Stimulated activated CD4-positive, alpha-beta T cell treated with anti-CD3 and anti-CD28 coated beads, TNF-alpha, amount 100 ng/mL, for 24 hours (primary cell): ENCODE data around the gene AFAP1.

Experiments
- DNase-seq, 3 experiments: peaks; one replicate each; pipeline ENCODE4 v3.0.0-alpha.2; 2020; ENCODE audit warnings: low read depth in 3 of 3

Gene AFAP1

DNA sequence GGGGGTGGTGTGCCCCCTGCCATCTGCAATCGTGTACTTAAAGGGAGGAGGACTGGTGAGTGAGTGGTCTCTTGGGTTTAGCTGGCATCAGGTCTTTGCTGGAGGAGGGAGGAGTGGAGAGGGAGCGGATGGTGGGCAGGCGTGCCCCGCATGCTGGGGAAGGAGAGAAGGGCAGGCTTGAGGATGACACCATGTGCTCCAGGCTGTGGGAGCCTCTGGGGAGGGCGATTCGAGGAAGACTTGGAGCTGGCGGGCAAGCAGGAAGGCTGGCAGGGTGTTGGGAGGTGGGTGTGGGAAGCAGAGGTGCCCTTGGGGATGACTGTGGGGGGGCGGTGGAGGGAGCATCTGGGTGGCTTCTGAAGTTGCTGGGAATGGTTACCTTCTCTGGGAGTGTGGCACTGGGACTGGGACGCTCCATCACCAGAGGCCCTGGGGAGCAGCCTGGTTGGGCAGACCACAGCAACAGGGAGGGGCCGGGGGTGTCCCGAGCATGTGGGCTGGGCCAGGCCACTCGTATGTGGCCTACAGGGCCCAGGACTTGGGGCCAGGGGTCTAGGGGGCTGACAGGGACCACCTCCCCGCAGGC is 30.8 kb upstream of the AFAP1 start:
- no peak for DNase-seq

DNA sequence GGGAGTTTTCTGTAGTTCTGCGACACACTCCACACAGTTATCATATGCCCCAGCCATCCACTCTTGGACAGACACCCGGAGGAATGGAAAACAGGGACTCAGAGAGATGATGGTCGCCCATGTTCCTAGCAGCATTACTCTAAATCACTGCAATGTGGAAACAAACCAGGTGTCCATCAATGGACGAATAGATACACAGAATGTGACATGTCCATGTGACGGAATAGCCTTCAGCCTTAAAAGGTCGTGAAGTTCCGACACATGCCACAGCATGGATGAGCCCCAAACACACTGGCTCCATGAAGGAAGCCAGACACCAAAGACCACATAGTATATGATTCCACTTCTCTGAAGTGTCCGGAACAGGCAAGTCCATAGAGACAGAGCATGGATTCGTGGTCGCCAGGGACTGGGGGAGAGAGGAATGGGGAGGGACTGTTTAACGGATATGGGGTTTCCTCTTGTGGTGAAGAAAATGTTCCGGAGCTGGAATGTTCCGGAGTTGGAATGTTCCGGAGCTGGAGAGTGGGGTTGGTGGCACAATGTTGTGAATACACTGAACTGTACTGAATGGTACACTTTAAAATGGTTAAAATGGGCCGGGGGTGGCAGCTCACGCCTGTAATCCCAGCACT is 28.7 kb upstream of the AFAP1 start:
- no peak for DNase-seq

DNA sequence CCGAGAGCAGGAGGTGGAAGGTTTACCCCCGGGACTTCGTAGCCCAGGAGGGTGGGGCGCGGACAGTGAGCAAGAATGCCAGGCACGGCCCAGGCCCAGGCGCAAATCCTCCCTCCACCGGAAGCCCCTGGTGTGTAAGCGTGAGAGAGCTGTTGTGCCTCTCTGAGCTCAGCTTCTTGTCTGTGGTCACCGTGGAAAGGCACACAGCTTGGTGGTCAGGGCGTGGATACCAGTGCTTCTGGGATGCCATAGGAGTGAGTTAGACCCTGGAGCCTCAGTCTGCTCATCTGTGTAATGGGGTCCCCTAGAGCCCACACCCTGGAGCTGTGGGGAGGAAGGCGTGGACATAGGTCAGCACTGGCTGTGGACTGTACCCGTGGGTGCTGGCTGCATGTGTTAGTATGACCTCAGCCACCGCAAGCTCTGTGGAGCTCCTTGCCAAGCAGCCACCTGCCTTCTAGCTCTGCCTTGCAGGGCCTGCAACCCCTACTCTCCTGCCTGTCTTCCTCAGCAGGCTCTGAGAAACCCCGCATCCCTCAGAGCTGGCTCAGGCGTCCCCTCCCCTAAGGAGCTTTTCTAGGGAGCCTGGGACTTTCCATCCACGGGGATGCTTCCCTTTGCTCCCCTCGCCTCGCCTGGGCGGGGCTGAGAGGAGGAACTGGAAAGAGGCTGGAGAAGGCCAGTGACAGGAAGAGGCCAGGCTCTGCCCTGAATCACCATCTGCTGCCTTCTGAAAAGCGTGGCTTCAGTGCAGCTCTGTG is 28.0 kb upstream of the AFAP1 start:
- no peak for DNase-seq

DNA sequence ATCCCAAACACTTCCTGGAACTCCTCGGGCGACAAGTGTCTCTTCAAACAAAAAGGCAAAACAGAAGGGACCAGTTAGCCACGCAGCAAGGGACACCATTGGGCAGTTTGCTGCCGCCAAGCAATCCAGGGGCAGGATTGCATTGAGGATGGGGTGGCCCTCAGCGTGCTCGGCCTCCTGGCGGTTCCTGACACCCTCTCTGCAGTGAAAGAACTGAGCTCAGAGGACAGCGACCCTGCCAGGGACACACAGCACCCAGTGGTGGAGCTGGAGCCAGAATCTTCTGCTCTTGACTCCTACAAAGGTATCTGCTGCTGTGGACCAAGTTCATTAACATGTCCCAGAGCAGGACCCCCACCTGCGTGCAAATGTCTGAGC is 27.4 kb upstream of the AFAP1 start:
- DNase-seq = no peak

DNA sequence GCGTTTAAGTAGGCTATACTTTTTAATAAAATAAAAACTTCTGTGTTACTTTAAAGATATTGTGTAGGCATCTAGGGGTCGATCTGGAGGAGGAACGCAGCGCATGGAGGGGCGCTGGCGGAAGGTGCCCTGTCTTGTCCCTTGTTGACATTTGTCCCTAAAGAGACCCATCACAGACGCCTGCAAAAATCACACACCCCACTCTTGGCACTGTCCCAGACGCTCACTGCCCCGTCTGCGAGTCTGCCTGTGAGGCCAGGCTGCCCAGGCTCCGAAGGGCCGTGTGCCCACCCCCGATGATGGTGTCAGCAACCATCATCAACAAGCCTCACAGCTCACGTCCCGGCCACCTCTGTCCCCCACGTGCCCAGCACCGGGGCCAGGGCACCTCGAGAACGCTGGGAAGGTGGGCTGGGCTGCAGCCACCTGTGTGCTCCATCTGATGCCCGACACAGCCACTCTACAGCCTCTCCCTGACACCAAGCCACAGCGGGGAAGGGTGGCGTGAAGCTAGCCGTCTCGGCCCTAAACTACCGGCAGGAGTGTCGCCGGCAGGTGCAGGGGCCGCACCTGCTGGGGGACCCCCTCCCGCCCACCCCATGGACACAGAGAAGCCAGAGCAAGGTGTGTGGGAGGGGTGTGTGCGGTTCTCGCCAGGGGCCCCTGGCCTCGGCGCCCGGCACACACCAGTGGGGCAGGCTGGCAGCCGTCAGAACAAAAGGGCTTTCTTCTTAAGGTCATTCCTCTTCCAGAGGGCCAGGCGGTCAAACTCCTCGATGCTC is 26.8 kb upstream of the AFAP1 start:
- no peak for DNase-seq

DNA sequence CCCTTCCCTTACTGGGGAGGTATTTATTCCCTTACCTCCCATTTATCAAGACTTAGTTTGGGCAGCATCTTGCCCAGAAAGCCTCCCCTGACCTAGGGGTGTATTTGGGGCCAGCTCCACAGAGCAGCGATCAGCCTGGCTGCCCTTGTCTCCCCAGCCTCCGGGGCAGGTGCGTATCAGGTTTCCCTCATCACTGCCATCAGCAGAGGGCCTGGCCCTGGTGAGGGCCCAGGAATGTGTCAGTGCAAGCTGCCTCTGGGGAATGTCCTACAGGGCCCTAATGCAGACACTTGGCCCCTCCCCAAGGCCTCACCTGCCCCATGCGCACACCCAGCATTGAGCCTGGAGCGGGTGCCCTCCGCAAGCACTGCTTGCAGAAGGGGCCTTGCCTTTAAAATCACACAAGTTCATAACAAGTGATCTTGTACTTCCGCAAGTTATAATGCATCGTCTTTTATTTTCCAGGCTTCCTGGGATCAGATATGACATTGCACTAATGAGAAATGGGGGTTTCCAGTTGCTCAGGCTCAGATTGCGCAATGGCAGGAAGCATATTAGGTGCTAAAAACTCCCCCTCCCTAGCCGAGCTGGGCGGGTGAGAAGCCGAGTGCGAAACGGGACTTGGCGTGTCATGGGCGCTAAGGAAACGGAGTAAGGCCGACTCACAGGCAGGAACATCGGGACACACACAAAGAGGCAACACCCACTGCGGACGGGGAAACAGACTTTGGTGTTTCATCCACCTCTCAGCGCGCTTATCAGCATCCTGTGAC is 25.4 kb upstream of the AFAP1 start:
- DNase-seq = peak in 1 of 3 experiments; percentile 39

DNA sequence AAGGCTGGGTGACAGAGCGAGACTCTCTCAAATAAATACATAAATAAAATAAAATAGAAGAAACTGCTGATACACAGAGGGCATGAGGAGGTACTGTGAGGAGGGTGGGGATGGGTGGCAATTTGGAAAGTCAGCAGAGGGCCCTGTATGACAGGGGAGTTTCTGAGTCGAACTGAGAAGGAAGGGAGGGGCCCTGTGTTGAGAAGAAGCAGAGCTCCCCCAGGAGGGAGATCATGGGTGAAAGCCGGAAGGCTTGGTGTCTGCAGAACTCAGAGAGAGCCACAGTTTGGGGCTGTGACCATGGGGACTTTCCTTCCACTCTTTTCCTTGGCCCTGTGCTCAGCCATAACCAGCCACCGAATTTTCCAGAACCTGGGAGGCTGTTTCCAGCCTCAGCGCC is 24.8 kb upstream of the AFAP1 start:
- DNase-seq = peak in 1 of 3 experiments; percentile 40

DNA sequence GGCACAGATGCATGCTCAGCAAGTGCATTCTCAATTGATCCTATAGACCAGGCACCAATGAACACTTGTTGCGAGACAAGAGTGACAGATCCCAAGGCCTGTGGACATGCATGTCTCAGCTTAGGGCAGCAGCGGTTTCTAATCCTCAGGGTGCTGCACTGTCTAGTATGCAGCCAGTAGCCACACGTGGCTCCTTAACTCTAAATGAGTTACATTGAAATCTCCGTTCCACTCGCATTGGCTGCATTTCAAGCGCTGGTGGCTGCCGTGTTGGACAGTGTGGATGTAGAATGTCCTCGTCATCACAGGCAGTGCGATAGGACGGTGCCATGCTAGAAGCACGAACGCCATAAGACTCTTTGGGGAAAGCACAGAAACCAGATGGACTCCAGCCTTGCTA is 24.0 kb upstream of the AFAP1 start:
- no peak for DNase-seq

DNA sequence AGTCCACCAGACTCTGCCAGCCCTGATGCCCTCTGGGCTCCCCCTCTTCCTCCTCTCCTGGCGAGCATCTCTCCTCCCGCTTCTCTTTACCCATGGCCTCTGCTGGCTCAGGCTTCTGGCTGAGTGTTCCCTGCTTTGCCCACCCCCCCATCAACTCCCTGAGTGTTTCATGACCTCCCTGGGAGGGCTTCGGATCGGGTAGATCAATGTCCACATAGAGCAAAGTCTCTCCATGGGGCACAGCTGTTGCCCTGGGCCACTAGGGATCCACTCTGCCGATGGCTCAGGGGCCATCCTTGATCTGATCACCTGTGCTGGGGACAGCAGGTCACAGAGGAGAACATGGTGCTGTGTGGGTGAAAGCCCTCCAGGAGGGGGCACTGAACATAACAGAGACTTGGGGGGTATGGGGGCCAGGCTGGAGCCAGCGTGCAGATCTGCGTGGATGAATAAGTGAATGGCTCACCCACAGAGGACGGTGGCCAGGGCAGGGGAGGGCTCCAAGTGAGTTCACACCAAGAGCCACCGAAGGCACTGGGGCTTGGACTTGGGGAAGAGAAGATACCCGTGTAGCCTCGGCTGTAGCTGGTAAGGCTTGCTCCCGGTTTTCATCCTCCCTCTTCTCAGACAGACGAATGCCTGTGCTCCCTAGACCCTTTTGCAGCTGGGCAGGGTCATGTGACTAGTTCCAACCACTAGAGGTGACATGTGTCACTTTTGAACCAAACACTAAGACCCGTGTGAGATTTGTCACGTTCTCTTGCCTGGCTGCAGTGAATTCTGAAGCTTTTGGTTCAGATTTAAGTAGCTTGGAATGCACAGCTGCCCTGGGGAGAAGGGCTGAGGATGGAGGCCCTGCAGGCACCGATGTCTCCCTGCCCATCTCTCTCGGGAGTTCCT is 23.2 kb upstream of the AFAP1 start:
- no peak for DNase-seq

DNA sequence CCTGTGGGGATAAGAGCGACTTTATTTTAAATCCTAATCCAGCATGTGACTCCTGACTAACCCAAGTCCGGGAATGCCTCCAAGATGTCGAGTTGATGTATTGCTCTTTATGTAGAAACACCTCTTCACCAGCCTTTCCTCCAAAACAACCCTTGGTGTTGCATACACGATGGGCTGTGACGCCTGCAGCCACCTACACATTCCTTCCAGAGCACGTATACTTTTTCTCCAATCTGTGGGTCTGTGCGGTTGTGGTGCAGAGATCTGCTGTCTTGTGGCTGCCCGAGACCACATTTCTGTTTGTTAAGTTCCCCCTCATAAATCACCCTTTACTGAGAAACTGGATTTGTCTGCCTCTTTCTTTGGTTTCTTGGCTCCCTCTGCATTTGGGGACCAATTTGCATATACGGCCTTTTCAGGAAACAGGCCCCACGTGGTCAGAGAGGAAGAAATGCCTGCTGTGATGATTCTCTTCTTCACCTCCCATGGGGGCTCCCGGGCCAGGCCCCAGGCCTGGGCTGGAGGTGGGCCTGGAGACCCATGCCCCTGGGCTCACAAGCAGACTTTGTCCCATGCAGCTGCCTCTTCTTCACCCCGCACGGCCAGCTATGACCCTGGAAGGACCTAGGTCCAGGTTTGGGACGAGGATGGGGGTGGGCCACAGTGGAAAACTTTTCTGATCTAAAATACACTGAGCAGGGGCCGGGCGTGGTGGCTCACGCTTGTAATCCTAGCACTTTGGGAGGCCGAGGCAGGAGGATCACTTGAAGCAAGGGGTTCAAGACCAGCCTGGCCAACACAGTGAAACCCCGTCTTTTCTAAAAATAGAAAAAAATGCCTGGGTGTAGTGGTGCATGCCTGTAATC is 21.4 kb upstream of the AFAP1 start:
- peak; percentile 42 to 82 (median 61) for DNase-seq

DNA sequence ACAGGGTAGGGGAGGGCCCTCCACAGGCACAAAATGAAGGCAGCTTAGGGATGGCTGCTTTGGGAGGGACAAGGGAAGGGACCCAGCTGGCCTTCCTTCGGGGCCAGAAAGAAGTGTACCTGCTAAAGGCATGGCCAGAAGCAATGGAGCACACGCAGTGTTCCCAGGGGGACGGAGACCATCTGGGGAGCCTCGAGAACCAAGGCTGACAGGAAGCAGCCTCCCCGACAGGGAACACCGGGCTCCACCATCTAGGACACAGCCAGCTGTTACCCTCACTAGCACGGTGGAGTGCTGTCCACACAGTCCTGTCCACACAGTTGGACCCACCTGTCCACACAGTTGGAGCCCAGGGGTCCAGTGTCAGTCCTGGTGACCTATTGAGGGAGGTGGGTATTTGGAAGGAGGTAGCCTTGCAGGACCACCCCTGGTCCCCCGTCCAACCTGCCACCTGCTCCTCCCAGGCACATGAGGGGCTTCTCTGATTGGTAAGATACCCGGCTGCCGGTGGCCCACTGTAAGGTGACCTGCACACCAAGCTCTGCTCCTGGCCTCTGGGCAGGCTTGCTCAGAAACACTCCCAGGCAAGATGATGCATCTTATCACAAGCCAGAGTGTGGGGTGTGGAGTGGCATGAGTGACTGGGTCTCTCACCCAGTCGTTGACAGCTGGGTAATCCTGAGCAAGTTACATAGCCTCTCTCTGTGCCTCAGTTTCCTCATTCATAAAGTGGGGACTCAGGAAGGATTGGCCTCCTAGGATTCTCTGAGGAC is 20.5 kb upstream of the AFAP1 start:
- DNase-seq = no peak

DNA sequence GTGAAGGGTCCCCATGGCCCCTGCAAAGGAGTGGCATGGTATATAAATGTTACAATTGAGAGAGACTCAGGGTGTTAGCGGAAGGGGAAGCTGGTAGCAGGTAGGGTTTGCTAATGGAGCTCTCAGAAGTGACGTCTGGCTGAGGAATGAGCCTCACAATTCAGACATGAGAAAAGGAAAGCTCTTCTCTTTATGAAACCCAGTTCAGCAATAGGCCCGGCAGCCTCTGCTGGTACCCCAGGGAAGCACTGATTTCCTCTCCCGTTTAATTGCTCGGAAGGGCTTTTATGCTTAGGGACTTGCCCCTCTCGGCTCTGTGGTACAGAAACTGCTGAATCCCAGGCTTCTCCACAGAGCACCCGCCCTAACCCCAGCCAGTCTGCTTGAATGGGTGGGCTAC is 19.4 kb upstream of the AFAP1 start:
- no peak for DNase-seq

DNA sequence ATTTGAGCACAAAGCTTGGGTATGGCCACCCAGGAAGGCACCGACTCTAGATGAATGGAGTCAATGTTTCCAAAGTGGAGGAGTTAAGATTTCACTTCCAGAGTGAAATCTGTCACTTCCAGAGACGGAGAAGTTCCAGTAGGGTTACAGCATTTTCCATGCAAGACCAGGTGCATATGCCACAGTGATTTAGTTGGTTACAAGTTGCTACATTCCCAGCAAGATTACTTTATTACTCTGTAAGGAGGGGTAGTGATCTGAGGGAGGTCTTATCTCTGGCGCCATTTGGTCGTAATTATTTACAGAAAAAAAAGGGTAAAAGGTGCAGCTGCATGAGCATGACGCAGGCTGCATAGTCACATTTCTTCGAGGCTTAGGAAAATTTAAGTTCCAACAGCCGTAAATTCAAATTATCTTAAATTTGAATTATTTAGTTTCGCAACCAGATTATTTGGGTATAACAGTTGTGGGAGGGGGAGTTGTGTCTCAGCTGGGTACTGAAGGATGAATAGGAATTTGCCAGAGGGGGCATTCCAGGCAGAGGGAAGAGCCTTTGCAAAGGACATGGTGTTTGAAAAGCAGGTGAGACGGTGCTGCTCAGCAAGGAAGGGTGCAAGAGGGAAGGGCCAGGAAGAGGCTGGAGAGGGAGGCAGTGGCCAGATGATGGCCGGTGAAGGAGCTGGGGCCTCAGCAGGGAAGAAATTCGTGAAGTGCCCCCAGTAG is 17.4 kb upstream of the AFAP1 start:
- DNase-seq = no peak

DNA sequence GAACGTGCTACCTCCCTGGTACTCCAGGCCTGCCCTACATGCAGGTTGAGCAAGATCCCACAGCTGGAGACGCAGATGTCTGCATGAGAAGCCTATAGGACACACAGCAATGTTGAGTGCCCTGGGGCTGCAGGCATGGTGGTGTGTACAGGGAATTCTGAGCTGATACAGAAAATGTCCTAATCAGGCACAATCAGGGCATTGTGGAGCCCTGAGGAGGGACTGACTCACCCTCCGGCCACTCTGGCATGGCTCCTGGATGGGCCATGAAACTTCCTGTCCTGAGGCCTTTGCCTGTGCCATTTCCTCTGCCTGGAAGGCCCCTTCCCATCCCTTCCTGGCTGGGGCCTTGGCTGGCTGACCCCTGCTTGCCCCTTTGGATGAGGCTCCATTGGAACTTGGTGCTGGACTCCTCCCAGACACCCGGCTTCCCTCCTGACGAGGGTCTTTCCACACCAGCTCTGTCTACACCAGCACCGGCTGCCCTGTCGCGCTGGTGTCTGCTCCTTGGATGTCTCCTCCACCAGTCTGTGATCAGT is 16.7 kb upstream of the AFAP1 start:
- DNase-seq = no peak

DNA sequence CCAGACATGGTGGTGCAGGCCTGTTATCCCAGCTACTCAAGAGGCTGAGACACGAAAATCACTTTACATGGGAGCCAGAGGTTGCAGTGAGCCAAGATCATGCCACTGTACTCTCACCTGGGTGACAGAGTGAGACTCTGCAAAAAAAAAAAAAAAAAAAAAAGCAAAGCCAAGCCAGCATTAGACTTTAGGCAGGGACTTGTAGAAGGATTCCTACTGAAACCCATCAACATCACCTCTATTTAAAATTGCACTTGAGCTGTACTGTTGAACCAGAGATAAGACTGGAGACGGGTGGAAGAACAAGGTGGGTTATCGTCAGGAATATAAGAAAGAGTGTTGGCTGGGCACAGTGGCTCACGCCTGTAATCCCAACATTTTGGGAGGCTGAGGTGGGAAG is 15.7 kb upstream of the AFAP1 start:
- no peak for DNase-seq

DNA sequence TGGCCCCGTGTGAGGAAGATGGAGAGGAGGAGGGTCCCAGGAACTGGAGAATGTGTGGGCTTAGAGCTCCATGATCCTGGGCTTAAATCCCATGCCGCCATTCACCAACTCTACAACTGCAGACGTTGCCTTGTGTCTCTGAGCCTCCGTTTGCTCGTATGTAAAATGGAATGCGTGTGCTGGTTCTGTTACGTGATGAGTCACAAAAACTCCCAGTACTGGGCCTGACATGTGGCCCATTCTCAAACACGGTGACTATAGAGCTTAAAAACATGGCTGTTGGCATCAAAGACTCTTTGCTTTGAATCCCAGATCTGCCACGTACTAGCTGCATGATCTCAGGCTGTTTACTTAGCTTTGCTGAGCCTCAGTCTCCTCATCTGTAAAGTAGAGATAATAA is 13.0 kb upstream of the AFAP1 start:
- no peak for DNase-seq

DNA sequence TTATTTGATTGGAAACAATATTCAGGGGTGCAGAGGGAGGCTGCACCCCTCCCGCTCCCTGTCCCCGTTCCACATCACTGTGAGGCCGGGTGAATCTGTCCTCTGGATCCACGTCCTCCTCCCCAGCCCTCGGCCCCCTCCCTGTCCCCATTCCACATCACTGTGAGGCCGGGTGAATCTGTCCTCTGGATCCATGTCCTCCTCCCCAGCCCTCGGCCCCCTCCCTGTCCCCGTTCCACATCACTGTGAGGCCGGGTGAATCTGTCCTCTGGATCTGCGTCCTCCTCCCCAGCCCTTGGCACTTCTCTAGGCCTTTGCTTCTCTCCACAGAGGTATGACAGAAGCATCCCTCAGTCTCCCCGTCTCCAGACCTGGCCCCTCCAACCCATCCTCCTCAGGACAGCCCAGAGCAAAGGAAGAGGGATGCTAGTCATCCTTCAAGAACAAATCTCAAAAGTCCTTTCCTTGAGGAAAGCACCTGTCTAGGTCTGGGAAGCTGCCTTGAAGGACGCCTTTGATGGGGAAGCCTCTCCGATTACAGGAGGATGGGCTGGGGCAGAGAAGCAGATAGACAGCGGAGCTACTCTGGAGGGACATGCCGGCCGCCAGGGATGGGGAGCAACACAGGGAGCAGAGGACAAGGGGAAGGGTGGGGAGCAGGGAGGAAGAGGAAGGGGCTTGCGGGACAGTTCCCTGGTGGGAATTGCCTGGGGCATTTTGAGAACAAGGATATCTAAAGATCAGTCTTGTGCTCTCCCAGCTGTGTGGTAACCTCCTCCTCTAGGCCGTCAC is 10.8 kb upstream of the AFAP1 start:
- no peak for DNase-seq
